Measurements from ENCODE around the gene GMEB1.
"Not testable (repeated sequence)": the region's sequence is repeated elsewhere in the genome, so short reads cannot be mapped to it uniquely, and the experiment has no call there.

The GMEB1 gene, protein sequence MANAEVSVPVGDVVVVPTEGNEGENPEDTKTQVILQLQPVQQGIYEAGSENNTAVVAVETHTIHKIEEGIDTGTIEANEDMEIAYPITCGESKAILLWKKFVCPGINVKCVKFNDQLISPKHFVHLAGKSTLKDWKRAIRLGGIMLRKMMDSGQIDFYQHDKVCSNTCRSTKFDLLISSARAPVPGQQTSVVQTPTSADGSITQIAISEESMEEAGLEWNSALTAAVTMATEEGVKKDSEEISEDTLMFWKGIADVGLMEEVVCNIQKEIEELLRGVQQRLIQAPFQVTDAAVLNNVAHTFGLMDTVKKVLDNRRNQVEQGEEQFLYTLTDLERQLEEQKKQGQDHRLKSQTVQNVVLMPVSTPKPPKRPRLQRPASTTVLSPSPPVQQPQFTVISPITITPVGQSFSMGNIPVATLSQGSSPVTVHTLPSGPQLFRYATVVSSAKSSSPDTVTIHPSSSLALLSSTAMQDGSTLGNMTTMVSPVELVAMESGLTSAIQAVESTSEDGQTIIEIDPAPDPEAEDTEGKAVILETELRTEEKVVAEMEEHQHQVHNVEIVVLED

DNA sequence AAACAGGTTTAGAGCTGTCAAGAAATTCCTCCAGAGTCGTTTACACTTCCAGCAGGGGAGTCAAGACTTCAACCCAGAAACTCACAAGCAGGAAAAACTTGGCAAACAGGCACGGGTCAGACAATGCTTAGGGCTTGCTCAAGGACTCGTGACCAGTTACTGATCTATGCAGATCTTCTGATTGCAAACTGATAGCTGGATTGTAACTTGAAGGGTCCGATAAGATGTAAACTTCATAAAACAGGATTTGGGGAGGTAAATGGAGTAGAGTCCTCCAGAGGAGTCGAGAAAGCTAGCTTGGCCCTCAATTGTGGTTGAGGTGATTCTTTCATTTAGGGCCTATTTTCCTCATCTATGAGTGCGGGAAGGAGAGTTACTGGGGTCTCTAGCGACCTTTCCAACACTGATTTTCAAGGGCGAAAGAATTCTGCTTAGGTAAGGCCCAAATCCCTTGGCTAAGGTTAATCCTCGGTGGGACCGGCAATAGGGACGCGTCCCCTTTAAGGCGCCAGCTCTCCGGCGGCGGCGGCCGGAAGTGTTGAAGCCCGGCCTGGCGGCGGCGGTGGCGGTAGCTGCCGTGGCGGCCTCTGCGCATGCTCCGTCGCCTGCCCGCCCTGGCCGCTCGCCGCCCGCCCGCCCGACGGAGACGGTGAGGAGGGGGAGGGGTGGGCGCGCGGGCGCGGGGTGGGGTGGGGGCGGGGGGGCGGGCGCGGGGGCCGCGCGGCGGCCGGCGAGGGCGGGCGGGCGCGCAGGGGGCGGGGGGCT, at the start of gene GMEB1:
TSS of gene GMEB1 (plus strand) at position 594 of the 765 bp plus-strand sequence. CDS start 14,829 bp downstream, outside the sequence.
- peak within 1 kb of the TSS; percentile 97 for H3K27ac ChIP-seq
- DNase-seq (ENCODE audit: low read depth, low spot score): peak; percentile 44

GRCh38 chr1:28631713-28632112, 36.9 kb upstream of the GMEB1 start:
- no peak for DNase-seq (ENCODE audit: low read depth, low spot score)
- no peak overlapping the region for H3K27ac ChIP-seq

GRCh38 chr1:28632560-28632959, 36.0 kb upstream of the GMEB1 start:
- DNase-seq (ENCODE audit: low read depth, low spot score): no peak
- no peak overlapping the region for H3K27ac ChIP-seq

DNA sequence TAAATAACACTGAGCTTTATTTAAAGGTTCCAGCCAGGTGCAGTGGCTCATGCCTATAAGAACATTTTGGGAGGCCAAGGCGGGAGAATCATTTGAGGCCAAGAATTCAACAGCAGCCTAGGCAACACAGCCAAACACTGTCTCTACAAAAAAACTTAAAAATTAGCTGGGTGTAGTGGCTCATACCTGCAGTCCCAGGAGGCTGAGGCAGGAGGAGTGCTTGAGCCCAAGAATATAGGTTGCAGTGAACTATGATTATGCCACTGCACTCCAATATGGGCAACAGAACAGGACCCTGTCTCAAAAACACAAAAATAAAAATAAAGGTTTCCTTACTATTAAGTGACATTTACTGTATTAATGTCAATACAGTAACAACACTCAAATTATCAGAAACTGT, 27.8 kb upstream of the GMEB1 start:
- no peak for DNase-seq (ENCODE audit: low read depth, low spot score)

DNA sequence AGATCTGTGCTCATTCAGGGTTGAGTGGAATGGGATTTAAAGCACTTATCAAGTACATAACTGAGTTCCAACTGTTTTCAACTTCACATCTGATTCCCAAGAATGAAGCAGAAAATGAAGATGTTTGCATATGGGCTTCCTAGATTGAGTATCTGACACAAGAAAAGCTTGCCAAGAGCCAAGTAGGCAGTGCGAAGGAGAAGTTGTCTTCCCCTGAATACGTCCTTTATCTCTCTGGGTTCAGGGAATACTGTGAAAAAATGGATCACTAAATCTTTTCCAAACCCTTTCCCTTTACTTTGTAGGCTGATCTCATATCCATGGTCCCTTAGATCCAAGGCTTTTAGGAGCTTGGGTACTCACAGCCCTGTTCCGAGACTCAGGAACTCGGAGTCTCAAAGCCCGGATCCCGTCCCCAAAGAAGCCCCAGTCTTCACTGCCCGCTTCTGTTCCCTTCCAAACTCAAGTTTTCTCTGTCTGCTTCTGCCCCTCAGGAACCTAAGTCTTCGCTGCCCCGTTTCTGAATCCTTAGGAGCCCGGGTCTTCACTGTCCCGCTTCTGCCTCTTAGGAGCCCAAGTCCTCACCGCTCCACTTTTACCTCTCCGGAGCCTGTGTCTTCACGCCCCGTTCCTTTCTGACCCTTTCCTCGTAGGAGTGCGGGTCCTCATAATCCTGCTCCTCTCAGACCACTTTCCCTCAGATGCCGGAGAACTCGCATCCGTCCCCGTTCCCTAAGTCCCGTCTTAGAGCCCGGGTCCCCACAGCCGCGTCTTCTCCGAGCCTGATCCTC, 26.3 kb upstream of the GMEB1 start:
- peak overlapping the region; percentile 93 for H3K27ac ChIP-seq
- no peak for DNase-seq (ENCODE audit: low read depth, low spot score)

More for the DNA sequence above, 27.8 kb upstream of the GMEB1 start:
- H3K27ac ChIP-seq: no peak overlapping the region

GRCh38 chr1:28642847-28643635, 25.5 kb upstream of the GMEB1 start, which contains the start of gene TAF12:
Gene TAF12, minus strand, starts transcription at chr1:28643067. Its CDS starts 20,986 bp downstream, at chr1:28622081.
- H3K27ac ChIP-seq: peak within 1 kb of the TSS; percentile 93
- DNase-seq (ENCODE audit: low read depth, low spot score): peak; percentile 84

DNA sequence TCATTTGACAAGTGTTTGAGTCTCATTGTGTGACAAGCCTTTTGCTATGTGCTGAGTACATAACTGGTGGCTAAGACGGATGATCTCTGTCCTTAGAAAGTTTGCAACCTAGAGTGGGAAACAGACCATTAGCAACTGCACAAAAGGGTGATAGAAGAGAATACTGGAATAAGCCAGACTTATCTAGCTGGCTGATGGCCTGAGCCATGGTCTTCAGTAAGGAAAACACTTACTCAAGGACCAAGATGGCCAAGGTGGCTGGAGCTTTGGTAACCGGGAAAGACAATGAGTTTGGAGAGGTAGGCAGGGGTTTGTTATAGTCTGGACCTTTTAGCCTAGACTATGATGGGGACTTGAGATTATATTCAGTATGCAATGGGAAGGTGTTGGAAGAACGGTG, 24.1 kb upstream of the GMEB1 start:
- no peak for DNase-seq (ENCODE audit: low read depth, low spot score)
- H3K27ac ChIP-seq: peak overlapping the region; percentile 93

GRCh38 chr1:28645406-28645805, 23.2 kb upstream of the GMEB1 start:
- not testable (repeated sequence) for H3K27ac ChIP-seq; DNase-seq (ENCODE audit: low read depth, low spot score)

GRCh38 chr1:28646040-28646439, 22.5 kb upstream of the GMEB1 start:
- DNase-seq (ENCODE audit: low read depth, low spot score): no peak
- no peak overlapping the region for H3K27ac ChIP-seq

- H3K27ac ChIP-seq: peak overlapping the region; percentile 90
- DNase-seq (ENCODE audit: low read depth, low spot score): peak; percentile 80
Observed at GRCh38 chr1:28648008-28648473, 20.5 kb upstream of the GMEB1 start.

GRCh38 chr1:28648474-28649198, 19.9 kb upstream of the GMEB1 start, which contains the start of gene RNU11:
Gene RNU11, plus strand, starts transcription at chr1:28648600.
- peak; percentile 99 for DNase-seq (ENCODE audit: low read depth, low spot score)
- H3K27ac ChIP-seq: peak within 1 kb of the TSS; percentile 90

DNA sequence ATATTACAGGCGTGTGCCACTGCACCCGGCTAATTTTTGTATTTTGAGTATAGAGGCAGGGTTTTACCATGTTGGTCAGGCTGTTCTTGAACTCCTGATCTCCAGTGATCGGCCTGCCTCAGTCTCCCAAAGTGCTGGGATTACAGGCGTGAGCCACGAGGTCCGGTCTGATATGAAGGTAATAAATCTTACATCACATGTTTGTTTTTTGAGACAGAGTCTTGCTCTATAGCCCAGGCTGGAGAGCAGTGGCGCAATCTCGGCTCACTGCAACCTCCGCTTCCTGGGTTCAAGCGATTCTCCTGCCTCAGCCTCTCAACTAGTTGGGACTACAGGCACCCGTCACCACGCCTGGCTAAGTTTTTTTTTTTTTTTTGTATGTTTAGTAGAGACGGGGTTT, 15.5 kb upstream of the GMEB1 start:
- not testable (repeated sequence) for H3K27ac ChIP-seq; DNase-seq (ENCODE audit: low read depth, low spot score)

GRCh38 chr1:28653870-28654269, 14.7 kb upstream of the GMEB1 start:
- DNase-seq (ENCODE audit: low read depth, low spot score); H3K27ac ChIP-seq: not testable (repeated sequence)

DNA sequence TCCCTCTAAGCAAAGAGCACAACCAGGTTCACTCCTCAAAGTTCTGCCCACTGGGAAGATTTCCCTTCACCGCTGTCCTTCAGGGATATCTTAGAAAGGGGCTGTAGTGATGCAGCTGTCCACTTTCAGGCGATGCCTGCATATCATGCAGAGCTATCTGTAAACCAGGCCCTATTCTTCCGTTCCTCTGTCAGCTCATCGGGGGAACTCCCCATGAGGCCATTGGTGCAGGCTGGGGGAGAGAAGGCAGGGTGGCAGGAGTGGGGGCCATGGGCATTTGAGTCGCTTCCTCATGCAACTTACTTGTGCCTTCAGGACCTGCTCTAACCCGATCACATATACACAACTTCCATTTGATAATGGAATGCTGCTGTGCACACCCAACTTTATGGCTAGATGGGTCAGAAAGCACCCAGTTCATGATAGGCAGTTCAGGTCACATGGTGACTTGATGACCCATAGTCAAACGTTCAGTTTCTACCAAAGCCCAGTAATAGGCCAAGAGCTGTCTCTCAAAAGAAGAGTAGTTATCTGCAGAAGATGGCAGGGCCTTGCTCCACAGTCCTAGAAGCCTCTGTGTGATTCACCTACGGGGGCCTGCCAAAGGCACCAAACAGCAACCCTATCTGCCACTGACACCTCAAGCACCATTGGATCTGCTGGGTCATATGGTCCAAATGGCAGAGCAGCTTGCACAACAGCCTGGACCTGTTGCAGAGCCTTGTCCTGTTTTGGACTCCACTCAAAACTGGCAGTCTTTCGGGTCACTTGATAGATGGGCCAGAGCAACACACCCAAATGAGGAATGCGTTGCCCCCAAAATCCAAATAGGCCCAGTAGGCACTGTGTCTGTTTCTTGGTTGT, 12.9 kb upstream of the GMEB1 start:
- not testable (repeated sequence) for H3K27ac ChIP-seq; DNase-seq (ENCODE audit: low read depth, low spot score)

GRCh38 chr1:28656335-28656734, 12.2 kb upstream of the GMEB1 start:
- DNase-seq (ENCODE audit: low read depth, low spot score): no peak
- H3K27ac ChIP-seq: no peak overlapping the region

- H3K27ac ChIP-seq: no peak overlapping the region
- no peak for DNase-seq (ENCODE audit: low read depth, low spot score)
Observed at GRCh38 chr1:28663871-28664470, 4.6 kb upstream of the GMEB1 start.

- DNase-seq (ENCODE audit: low read depth, low spot score): no peak
- no peak overlapping the region for H3K27ac ChIP-seq
Observed at GRCh38 chr1:28666806-28667205, 1.8 kb upstream of the GMEB1 start.
